H9 (cell line): ENCODE measurements around the gene KIAA0753. TPM values are rescaled to one million over a fixed set of nuclear protein-coding genes. Genes with fewer than 3 reads are reported as not detected.

Source experiments
- DNase-seq: peaks from one replicate; pipeline ENCODE4 v3.0.0-alpha.2; 2017
- H2AFZ ChIP-seq: one replicate; pipeline ENCODE4 v1.6.1; 2013; ENCODE audit warnings: mild to moderate bottlenecking, low read length, control low read depth, moderate library complexity
- H2AK5ac ChIP-seq: 2 replicates; pipeline ENCODE4 v1.6.1; 2013; ENCODE audit warnings: low read length, control low read depth, mixed read lengths; ENCODE audit not compliant: insufficient read length
- H2BK120ac ChIP-seq: one replicate; pipeline ENCODE4 v1.6.1; 2013; ENCODE audit warnings: low read depth, mild to moderate bottlenecking, low read length, control low read depth, inconsistent platforms; ENCODE audit not compliant: poor library complexity, severe bottlenecking
- H2BK12ac ChIP-seq: 2 replicates; pipeline ENCODE4 v1.6.1; 2013; ENCODE audit warnings: low read length, control low read depth, mixed read lengths, low read depth; ENCODE audit not compliant: insufficient read length
- H2BK15ac ChIP-seq: 2 replicates; pipeline ENCODE4 v1.6.1; 2013; ENCODE audit warnings: low read depth, low read length, control low read depth
- H2BK20ac ChIP-seq: one replicate; pipeline ENCODE4 v1.6.1; 2013; ENCODE audit warnings: low read depth, mild to moderate bottlenecking, low read length, control low read depth, inconsistent platforms; ENCODE audit not compliant: poor library complexity, severe bottlenecking
- H2BK5ac ChIP-seq: 2 replicates; pipeline ENCODE4 v1.6.1; 2013; ENCODE audit warnings: low read length, control low read depth, mixed read lengths; ENCODE audit not compliant: insufficient read length
- H3K14ac ChIP-seq: 2 replicates; pipeline ENCODE4 v1.6.1; 2013; ENCODE audit warnings: low read length, control low read depth; ENCODE audit not compliant: insufficient read depth
- H3K18ac ChIP-seq: 2 replicates; pipeline ENCODE4 v1.6.1; 2013; ENCODE audit warnings: low read depth, mild to moderate bottlenecking, mixed read lengths, low read length, control low read depth; ENCODE audit not compliant: insufficient read length
- H3K23ac ChIP-seq: 2 replicates; pipeline ENCODE4 v1.6.1; 2013; ENCODE audit warnings: low read length, control low read depth, mixed read lengths, low read depth; ENCODE audit not compliant: insufficient read length
- H3K23me2 ChIP-seq: 2 replicates; pipeline ENCODE4 v1.6.1; 2013; ENCODE audit warnings: low read depth, mild to moderate bottlenecking, mixed read lengths, low read length, control low read depth; ENCODE audit not compliant: insufficient read length, poor library complexity, severe bottlenecking
- H3K27ac ChIP-seq: 2 replicates; pipeline ENCODE4 v1.5.1; 2013; ENCODE audit warnings: low read length, control low read depth, mixed read lengths, low read depth; ENCODE audit not compliant: insufficient read length
- H3K27me3 ChIP-seq: 2 replicates; pipeline ENCODE4 v1.6.1; 2013; ENCODE audit warnings: low read length, control low read depth, inconsistent platforms; ENCODE audit not compliant: insufficient read depth
- H3K4ac ChIP-seq: 2 replicates; pipeline ENCODE4 v1.6.1; 2013; ENCODE audit warnings: low read depth, mild to moderate bottlenecking, control low read depth, inconsistent platforms, low read length, moderate library complexity
- H3K4me1 ChIP-seq: 2 replicates; pipeline ENCODE4 v1.6.1; 2013; ENCODE audit warnings: low read length, control low read depth, inconsistent platforms; ENCODE audit not compliant: insufficient read depth
- H3K4me2 ChIP-seq: 2 replicates; pipeline ENCODE4 v1.6.1; 2013; ENCODE audit warnings: low read length, control low read depth, mixed read lengths; ENCODE audit not compliant: insufficient read length, insufficient read depth
- H3K56ac ChIP-seq: 2 replicates; pipeline ENCODE4 v1.6.1; 2013; ENCODE audit warnings: low read depth, mild to moderate bottlenecking, mixed read lengths, low read length, control low read depth; ENCODE audit not compliant: insufficient read length
- H3K79me1 ChIP-seq: 2 replicates; pipeline ENCODE4 v1.6.1; 2013; ENCODE audit warnings: low read depth, mild to moderate bottlenecking, moderate library complexity, low read length, control low read depth, inconsistent platforms; ENCODE audit not compliant: insufficient read depth, poor library complexity, severe bottlenecking
- H3K79me2 ChIP-seq: 2 replicates; pipeline ENCODE4 v1.6.1; 2013; ENCODE audit warnings: low read length, control low read depth, inconsistent platforms; ENCODE audit not compliant: insufficient read depth
- H3K9ac ChIP-seq: 2 replicates; pipeline ENCODE4 v1.6.1; 2013; ENCODE audit warnings: low read length, control low read depth, mixed read lengths; ENCODE audit not compliant: insufficient read length; ENCODE audit errors: extremely low read depth
- H3K9me3 ChIP-seq: one replicate; pipeline ENCODE4 v1.6.1; 2013; ENCODE audit warnings: low read depth, low read length, inconsistent platforms; ENCODE audit not compliant: control insufficient read depth
- H3T11ph ChIP-seq: one replicate; pipeline ENCODE4 v1.6.1; 2013; ENCODE audit warnings: mild to moderate bottlenecking, low read length, control low read depth, inconsistent platforms
- H4K20me1 ChIP-seq: one replicate; pipeline ENCODE4 v1.6.1; 2013; ENCODE audit not compliant: control insufficient read depth, insufficient read length, insufficient read depth
- H4K5ac ChIP-seq: 2 replicates; pipeline ENCODE4 v1.6.1; 2013; ENCODE audit warnings: low read depth, mild to moderate bottlenecking, mixed read lengths, low read length, control low read depth; ENCODE audit not compliant: insufficient read length
- H4K8ac ChIP-seq: replicated peaks from 2 replicates; pipeline ENCODE4 v1.6.1; 2013; ENCODE audit warnings: low read length, control low read depth, mixed read lengths, low read depth; ENCODE audit not compliant: insufficient read length
- H4K91ac ChIP-seq: 2 replicates; pipeline ENCODE4 v1.6.1; 2013; ENCODE audit warnings: low read depth, mild to moderate bottlenecking, moderate library complexity, mixed read lengths, low read length, control low read depth; ENCODE audit not compliant: insufficient read length
- H3K27ac Mint-ChIP-seq, 3 experiments: 2 replicates in 2 of 3; 3 replicates in 1 of 3; pipeline ENCODE4 v1.8.0; 2020 to 2021; ENCODE audit warnings: mixed read lengths in 3 of 3, mild to moderate bottlenecking in 1 of 3, moderate library complexity in 1 of 3
- H3K27me3 Mint-ChIP-seq: 2 replicates; pipeline ENCODE4 v1.8.0; 2021; ENCODE audit warnings: low read depth, mild to moderate bottlenecking, moderate library complexity, mixed read lengths
- H3K36me3 Mint-ChIP-seq, 3 experiments: 2 replicates in 2 of 3; 3 replicates in 1 of 3; pipeline ENCODE4 v1.8.0; 2020 to 2021; ENCODE audit warnings: low read depth in 3 of 3, mixed read lengths in 3 of 3; ENCODE audit not compliant: insufficient read depth in 1 of 3
- H3K4me1 Mint-ChIP-seq, 2 experiments: 2 replicates each; pipeline ENCODE4 v1.8.0; 2020; ENCODE audit warnings: mixed read lengths in 2 of 2
- H3K4me3 Mint-ChIP-seq, 2 experiments: 2 replicates in 1 of 2; 3 replicates in 1 of 2; pipeline ENCODE4 v1.8.0; 2020 to 2021; ENCODE audit warnings: mild to moderate bottlenecking in 2 of 2, mixed read lengths in 2 of 2, moderate library complexity in 1 of 2
- H3K9me3 Mint-ChIP-seq, 2 experiments: 2 replicates in 1 of 2; 3 replicates in 1 of 2; pipeline ENCODE4 v1.8.0; 2020; ENCODE audit warnings: mild to moderate bottlenecking in 2 of 2, mixed read lengths in 2 of 2, moderate library complexity in 1 of 2
- CTCF ChIP-seq: fragments of 200-600 bp; sonication (generic); conservative IDR thresholded peaks from 3 replicates; pipeline ENCODE4 v1.8.0; 2021; ENCODE audit warnings: antibody characterized with exemption, mild to moderate bottlenecking
- WGBS: extraction: QIAGEN DNeasy Blood & Tissue Kit; methylation state at CpG from one replicate; pipeline ENCODE4 v1.1.7; 2013; ENCODE audit warnings: missing lambda C conversion rate, low lambda C conversion rate, mixed read lengths; ENCODE audit not compliant: insufficient read length; ENCODE audit errors: extremely low coverage; 5-methylcytosine and 5-hydroxymethylcytosine counted together
- total RNA-seq: library from RNA; stranded (reverse); gene quantifications from 2 replicates; pipeline ENCODE4 v1.2.1, GENCODE V29; 2021

KIAA0753 gene
- total RNA-seq, 1 experiment from 2014 or later: 37.2 TPM

GRCh38 chr17:6641247-6641863, 844 bp upstream of the KIAA0753 start:
- H2BK15ac ChIP-seq: no peak overlapping the region
- H3K79me2 ChIP-seq: peaks cover 2% of the 10 kb centered on the region; the same call in 1 of the 2 replicates
- H3K36me3 Mint-ChIP-seq: peaks cover 3 to 33% (median 28%) of the 10 kb centered on the region in 3 experiments; a peak in 6 of 7 replicates
- H3K27me3 ChIP-seq: no peaks in the 10 kb centered on the region
- H4K5ac ChIP-seq: no peak overlapping the region
- H3K14ac ChIP-seq: peak overlapping the region; percentile 41
- H3K4me3 Mint-ChIP-seq: peak overlapping the region; percentile 91 to 94
- TF ChIP-seq CTCF: no peak
- no peak for DNase-seq
- no peaks in the 10 kb centered on the region; the same call in 1 of the 2 replicates for H3K27me3 Mint-ChIP-seq
- peak overlapping the region; percentile 99 for H3K4me2 ChIP-seq
- H3K4me1 ChIP-seq: no peaks in the 10 kb centered on the region
- H3K27ac Mint-ChIP-seq: peak overlapping the region; percentile 73 to 100 (median 96); a peak in 6 of 7 replicates
- no peaks in the 10 kb centered on the region for H3K79me1 ChIP-seq
- H2BK20ac ChIP-seq: no peak overlapping the region
- peak overlapping the region; percentile 75 for H3K9ac ChIP-seq
- no peak overlapping the region for H2BK12ac ChIP-seq
- no peak overlapping the region for H3K4ac ChIP-seq
- no peak overlapping the region for H2AK5ac ChIP-seq
- no peak overlapping the region for H4K91ac ChIP-seq
- H3T11ph ChIP-seq: no peak overlapping the region
- no peak overlapping the region for H3K56ac ChIP-seq
- H4K20me1 ChIP-seq: no peaks in the 10 kb centered on the region
- peaks cover 15 to 20% of the 10 kb centered on the region in 2 experiments for H3K4me1 Mint-ChIP-seq
- H3K27ac ChIP-seq: peak overlapping the region; percentile 7
- H3K23me2 ChIP-seq: peaks cover 18% of the 10 kb centered on the region
- no peaks in the 10 kb centered on the region for H3K9me3 Mint-ChIP-seq
- no peak overlapping the region for H2BK5ac ChIP-seq
- WGBS: no CpG with 5 or more reads among the region's 20 CpGs
- no peaks in the 10 kb centered on the region for H3K9me3 ChIP-seq
- peak overlapping the region; percentile 5 for H3K18ac ChIP-seq
- no peak overlapping the region for H4K8ac ChIP-seq
- H3K23ac ChIP-seq: no peak overlapping the region
- no peak overlapping the region for H2BK120ac ChIP-seq
- H2AFZ ChIP-seq: no peak overlapping the region
